ENCODE measurements around the gene SSR4. TPM values are rescaled to one million over a fixed set of nuclear protein-coding genes. Genes with fewer than 3 reads are reported as not detected.

The SSR4 gene
- polyA plus RNA-seq, 2 of the 4 experiments (the other 2 are of a cell fraction), result 212 to 352 TPM

- TF ChIP-seq RNF2 (IDR thresholded peaks at IDR 0.05; ENCODE audit: borderline replicate concordance, low read depth), result no peak
Observed at GRCh38 chrX:153806999-153807575, 12.6 kb downstream of the SSR4 start (continued).

GRCh38 chrX:153807976-153808375 is 13.5 kb downstream of the SSR4 start:
- H3K4me3 ChIP-seq, result no peak overlapping the region
- no peaks in the 10 kb centered on the region for H3K4me1 ChIP-seq
- TF ChIP-seq RAD21 (conservative IDR thresholded peaks at IDR 0.05 in 1 of 2, IDR thresholded peaks at IDR 0.05 in 1 of 2) (no peak), HOXB13 (CRISPR knock-in tag; IDR thresholded peaks at IDR 0.05; ENCODE audit: low read depth) (no peak), REST (IDR thresholded peaks at IDR 0.05) (no peak), RNF2 (IDR thresholded peaks at IDR 0.05; ENCODE audit: borderline replicate concordance, low read depth) (no peak), SMC3 (IDR thresholded peaks at IDR 0.05) (no peak), ATOH8 (CRISPR knock-in tag; IDR thresholded peaks at IDR 0.05; ENCODE audit: low read depth) (no peak)
- DNase-seq (ENCODE audit: low read depth in 1 of 2, low spot score in 1 of 2), result no peak
- POLR2A ChIA-PET, result interaction anchor here (1.4 kb wide), 1 partner anchor 14 kb away, joined by 3 read pairs; the partner anchor contains the start of genes IDH3G and SSR4
- ATAC-seq, result no peak
- FAIRE-seq, result no peak
- no peak overlapping the region for H3K27ac ChIP-seq
- no peak overlapping the region for H3K4me2 ChIP-seq
- WGBS (ENCODE audit: missing lambda C conversion rate), result 70% methylated on average over 9 of the region's 19 CpGs
- CTCF ChIA-PET, result interaction anchor here (0.9 to 1.2 kb wide), 2 partner anchors 9 to 45 kb away, joined by 3 read pairs; no protein-coding TSS in a partner anchor
- H3K9me3 ChIP-seq, result no peaks in the 10 kb centered on the region

GRCh38 chrX:153812220-153812619 is 17.8 kb downstream of the SSR4 start:
- ChIA-PET POLR2A (no interaction called here), CTCF (interaction anchor here (1.8 kb wide), 1 partner anchor 12 kb away, joined by 4 read pairs; no protein-coding TSS in a partner anchor)
- no peak overlapping the region for H3K4me2 ChIP-seq
- ATAC-seq (no peak), FAIRE-seq (no peak), DNase-seq (ENCODE audit: low read depth in 1 of 2, low spot score in 1 of 2) (no peak)
- H3K4me1 ChIP-seq, result no peaks in the 10 kb centered on the region
- 40% methylated on average over 3 of the region's 14 CpGs for WGBS (ENCODE audit: missing lambda C conversion rate)
- no peak overlapping the region for H3K4me3 ChIP-seq
- TF ChIP-seq, protein P1, sequence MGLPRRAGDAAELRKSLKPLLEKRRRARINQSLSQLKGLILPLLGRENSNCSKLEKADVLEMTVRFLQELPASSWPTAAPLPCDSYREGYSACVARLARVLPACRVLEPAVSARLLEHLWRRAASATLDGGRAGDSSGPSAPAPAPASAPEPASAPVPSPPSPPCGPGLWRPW (IDR thresholded peaks at IDR 0.05), result no peak
- no peak for TF ChIP-seq FOSB (CRISPR knock-in tag; IDR thresholded peaks at IDR 0.05)
- no peak for TF ChIP-seq TFCP2L1 (CRISPR knock-in tag; IDR thresholded peaks at IDR 0.05)
- TF ChIP-seq ZSCAN20 (CRISPR knock-in tag; IDR thresholded peaks at IDR 0.05), result no peak
- TF ChIP-seq HDAC2 (IDR thresholded peaks at IDR 0.05), result no peak
- no peak for TF ChIP-seq RARB (CRISPR knock-in tag; IDR thresholded peaks at IDR 0.05)
- no peak for TF ChIP-seq ZNF302 (CRISPR knock-in tag; IDR thresholded peaks at IDR 0.05)
- no peak overlapping the region for H3K27ac ChIP-seq
- H3K9me3 ChIP-seq, result no peaks in the 10 kb centered on the region

- ChIA-PET CTCF (no interaction called here), POLR2A (no interaction called here)
- no peak for FAIRE-seq
- ATAC-seq, result no peak
- Histone ChIP-seq H3K4me2 (no peak overlapping the region), H3K27ac (no peak overlapping the region), H3K9me3 (no peaks in the 10 kb centered on the region), H3K4me3 (no peak overlapping the region), H3K4me1 (no peaks in the 10 kb centered on the region)
- WGBS (ENCODE audit: missing lambda C conversion rate), result 78% methylated on average over 5 of the region's 5 CpGs
- no peak for DNase-seq (ENCODE audit: low read depth in 1 of 2, low spot score in 1 of 2)
- TF ChIP-seq MAZ (IDR thresholded peaks at IDR 0.05; ENCODE audit: borderline replicate concordance, low read depth, low read length) (no peak), CHD4 (IDR thresholded peaks at IDR 0.05; ENCODE audit: borderline replicate concordance) (no peak), RNF2 (IDR thresholded peaks at IDR 0.05; ENCODE audit: borderline replicate concordance, low read depth) (no peak), CBX2 (IDR thresholded peaks at IDR 0.05; ENCODE audit: borderline replicate concordance, low read depth) (no peak), PHF8 (IDR thresholded peaks at IDR 0.05; ENCODE audit: borderline replicate concordance, low read depth) (no peak), SMC3 (IDR thresholded peaks at IDR 0.05) (no peak), EHF (CRISPR knock-in tag; IDR thresholded peaks at IDR 0.05) (no peak), GATA3 (IDR thresholded peaks at IDR 0.05; ENCODE audit: borderline replicate concordance) (no peak), CHD2 (IDR thresholded peaks at IDR 0.05; ENCODE audit: low read length, partially characterized antibody) (no peak), POLR2AphosphoS2 (conservative IDR thresholded peaks at IDR 0.05; ENCODE audit: low read length) (no peak), MAFK (IDR thresholded peaks at IDR 0.05; ENCODE audit: partially characterized antibody) (no peak), KDM5A (IDR thresholded peaks at IDR 0.05) (no peak)
- TF ChIP-seq, protein P2, sequence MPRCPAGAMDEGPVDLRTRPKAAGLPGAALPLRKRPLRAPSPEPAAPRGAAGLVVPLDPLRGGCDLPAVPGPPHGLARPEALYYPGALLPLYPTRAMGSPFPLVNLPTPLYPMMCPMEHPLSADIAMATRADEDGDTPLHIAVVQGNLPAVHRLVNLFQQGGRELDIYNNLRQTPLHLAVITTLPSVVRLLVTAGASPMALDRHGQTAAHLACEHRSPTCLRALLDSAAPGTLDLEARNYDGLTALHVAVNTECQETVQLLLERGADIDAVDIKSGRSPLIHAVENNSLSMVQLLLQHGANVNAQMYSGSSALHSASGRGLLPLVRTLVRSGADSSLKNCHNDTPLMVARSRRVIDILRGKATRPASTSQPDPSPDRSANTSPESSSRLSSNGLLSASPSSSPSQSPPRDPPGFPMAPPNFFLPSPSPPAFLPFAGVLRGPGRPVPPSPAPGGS (IDR thresholded peaks at IDR 0.05), result no peak
Observed at GRCh38 chrX:153813161-153813560, 18.7 kb downstream of the SSR4 start.

Data from A549 (cell line).